Measurements from ENCODE around the gene FAM222B.

- TF ChIP-seq EZH2 (IDR thresholded peaks at IDR 0.05) (no peak), POLR2AphosphoS5 (IDR thresholded peaks at IDR 0.05; ENCODE audit: borderline replicate concordance, low read depth, low read length) (no peak)
Measured at GRCh38 chr17:28846231-28846630, 3.6 kb upstream of the FAM222B start.
